ENCODE measurements around the gene MCFD2.
A peak's percentile ranks its signal among the peaks of the same experiment; 100 is the strongest.

MCFD2 gene

GRCh38 chr2:46950314-46950713 lies 34.7 kb upstream of the MCFD2 start:
- no peak overlapping the region for H3K14ac ChIP-seq (ENCODE audit: low read length)
- H3K27me3 ChIP-seq (ENCODE audit: control insufficient read depth in 3 of 3, insufficient read depth in 3 of 3, low read depth in 1 of 3, low read length in 3 of 3): no peaks in the 10 kb centered on the region
- no peak overlapping the region for H4K91ac ChIP-seq (ENCODE audit: low read depth, low read length, poor library complexity)
- WGBS, 2 donors (ENCODE audit: extremely low coverage in 2 of 2, insufficient read length in 2 of 2, insufficient replicate concordance in 1 of 2): no CpG with 5 or more reads among the region's 8 CpGs
- H2BK5ac ChIP-seq (ENCODE audit: low read length): no peak overlapping the region
- H3K4me2 ChIP-seq (ENCODE audit: insufficient read depth, low read length, poor library complexity, severe bottlenecking): no peak overlapping the region
- H2BK120ac ChIP-seq (ENCODE audit: low read depth, low read length): no peak overlapping the region
- H3K9ac ChIP-seq (ENCODE audit: low read depth, low read length, poor library complexity): no peak overlapping the region
- H3K27ac ChIP-seq (replicated peaks; ENCODE audit: low read length): no peak overlapping the region
- no peak overlapping the region for H3K4ac ChIP-seq (ENCODE audit: low read length)
- no peak overlapping the region for H3K23ac ChIP-seq (ENCODE audit: low read depth, low read length, poor library complexity)
- H2AK5ac ChIP-seq (ENCODE audit: low read depth, low read length): no peak overlapping the region
- no peaks in the 10 kb centered on the region for H3K79me1 ChIP-seq (ENCODE audit: low read depth, low read length)
- no peak overlapping the region for H3K4me3 ChIP-seq (ENCODE audit: low read length in 2 of 2)
- H3K18ac ChIP-seq (ENCODE audit: low read length): no peak overlapping the region
- H2BK15ac ChIP-seq (ENCODE audit: low read length): no peak overlapping the region
- H3K9me3 ChIP-seq (replicated peaks in 1 of 2; ENCODE audit: control insufficient read depth in 2 of 2, insufficient read depth in 1 of 2, low read depth in 1 of 2, low read length in 2 of 2): peaks cover 0 to 4% of the 10 kb centered on the region in 2 donors
- H2AFZ ChIP-seq (ENCODE audit: low read length): no peak overlapping the region
- H4K8ac ChIP-seq (ENCODE audit: low read depth, low read length): no peak overlapping the region
- no peak for DNase-seq (ENCODE audit: low spot score)
- peaks cover 6 to 23% of the 10 kb centered on the region in 2 donors for H3K36me3 ChIP-seq (replicated peaks in 1 of 2; ENCODE audit: control insufficient read depth in 2 of 2, insufficient read depth in 2 of 2, low read length in 2 of 2)
- peaks cover 3 to 7% of the 10 kb centered on the region in 2 donors for H3K4me1 ChIP-seq (ENCODE audit: control insufficient read depth in 2 of 2, insufficient read depth in 1 of 2, low read depth in 1 of 2, low read length in 2 of 2)
- H2BK12ac ChIP-seq (ENCODE audit: low read length): no peak overlapping the region

- no peak overlapping the region for H2BK15ac ChIP-seq (ENCODE audit: low read length)
- no peak overlapping the region for H4K91ac ChIP-seq (ENCODE audit: low read depth, low read length, poor library complexity)
- peaks cover 0 to 3% of the 10 kb centered on the region in 2 donors for H3K9me3 ChIP-seq (replicated peaks in 1 of 2; ENCODE audit: control insufficient read depth in 2 of 2, insufficient read depth in 1 of 2, low read depth in 1 of 2, low read length in 2 of 2)
- H3K27ac ChIP-seq (replicated peaks; ENCODE audit: low read length): no peak overlapping the region
- H3K36me3 ChIP-seq (replicated peaks in 1 of 2; ENCODE audit: control insufficient read depth in 2 of 2, insufficient read depth in 2 of 2, low read length in 2 of 2): peaks cover 2 to 20% of the 10 kb centered on the region in 2 donors
- H2BK5ac ChIP-seq (ENCODE audit: low read length): no peak overlapping the region
- H3K4me3 ChIP-seq (ENCODE audit: low read length in 2 of 2): peak overlapping the region in 1 of 2 donors; percentile 57
- no peak overlapping the region for H3K14ac ChIP-seq (ENCODE audit: low read length)
- H2BK120ac ChIP-seq (ENCODE audit: low read depth, low read length): no peak overlapping the region
- H3K18ac ChIP-seq (ENCODE audit: low read length): no peak overlapping the region
- DNase-seq (ENCODE audit: low spot score): no peak
- no peaks in the 10 kb centered on the region for H3K79me1 ChIP-seq (ENCODE audit: low read depth, low read length)
- no peak overlapping the region for H2AFZ ChIP-seq (ENCODE audit: low read length)
- no CpG with 5 or more reads among the region's 11 CpGs for WGBS, 2 donors (ENCODE audit: extremely low coverage in 2 of 2, insufficient read length in 2 of 2, insufficient replicate concordance in 1 of 2)
- H3K9ac ChIP-seq (ENCODE audit: low read depth, low read length, poor library complexity): peak overlapping the region; percentile 72
- peak overlapping the region; percentile 47 for H3K23ac ChIP-seq (ENCODE audit: low read depth, low read length, poor library complexity)
- H3K4ac ChIP-seq (ENCODE audit: low read length): no peak overlapping the region
- no peaks in the 10 kb centered on the region for H3K27me3 ChIP-seq (ENCODE audit: control insufficient read depth in 3 of 3, insufficient read depth in 3 of 3, low read depth in 1 of 3, low read length in 3 of 3)
- H2AK5ac ChIP-seq (ENCODE audit: low read depth, low read length): no peak overlapping the region
- no peak overlapping the region for H4K8ac ChIP-seq (ENCODE audit: low read depth, low read length)
- no peak overlapping the region for H2BK12ac ChIP-seq (ENCODE audit: low read length)
- H3K4me1 ChIP-seq (ENCODE audit: control insufficient read depth in 2 of 2, insufficient read depth in 1 of 2, low read depth in 1 of 2, low read length in 2 of 2): no peaks in the 10 kb centered on the region
- no peak overlapping the region for H3K4me2 ChIP-seq (ENCODE audit: insufficient read depth, low read length, poor library complexity, severe bottlenecking)
These were observed 32.2 kb upstream of the MCFD2 start for GRCh38 chr2:46947841-46948240.

- Histone ChIP-seq H2BK120ac (ENCODE audit: low read depth, low read length) (no peak overlapping the region), H3K14ac (ENCODE audit: low read length) (no peak overlapping the region)
- DNase-seq (ENCODE audit: low spot score): no peak
These were observed 30.1 kb upstream of the MCFD2 start for GRCh38 chr2:46945671-46946070.

GRCh38 chr2:46943881-46944798 lies 28.5 kb upstream of the MCFD2 start:
- H4K8ac ChIP-seq (ENCODE audit: low read depth, low read length): no peak overlapping the region
- no peak overlapping the region for H3K23ac ChIP-seq (ENCODE audit: low read depth, low read length, poor library complexity)
- H2BK12ac ChIP-seq (ENCODE audit: low read length): no peak overlapping the region
- DNase-seq (ENCODE audit: low spot score): no peak
- no peak overlapping the region for H3K14ac ChIP-seq (ENCODE audit: low read length)
- H2BK15ac ChIP-seq (ENCODE audit: low read length): no peak overlapping the region
- H2AK5ac ChIP-seq (ENCODE audit: low read depth, low read length): no peak overlapping the region
- H3K4me3 ChIP-seq (ENCODE audit: low read length in 2 of 2): no peak overlapping the region
- no peak overlapping the region for H4K91ac ChIP-seq (ENCODE audit: low read depth, low read length, poor library complexity)
- no peaks in the 10 kb centered on the region for H3K36me3 ChIP-seq (replicated peaks in 1 of 2; ENCODE audit: control insufficient read depth in 2 of 2, insufficient read depth in 2 of 2, low read length in 2 of 2)
- peaks cover 3 to 6% of the 10 kb centered on the region in 2 donors for H3K4me1 ChIP-seq (ENCODE audit: control insufficient read depth in 2 of 2, insufficient read depth in 1 of 2, low read depth in 1 of 2, low read length in 2 of 2)
- no peak overlapping the region for H3K9ac ChIP-seq (ENCODE audit: low read depth, low read length, poor library complexity)
- peaks cover 0 to 3% of the 10 kb centered on the region in 2 donors for H3K9me3 ChIP-seq (replicated peaks in 1 of 2; ENCODE audit: control insufficient read depth in 2 of 2, insufficient read depth in 1 of 2, low read depth in 1 of 2, low read length in 2 of 2)
- no peaks in the 10 kb centered on the region for H3K27me3 ChIP-seq (ENCODE audit: control insufficient read depth in 3 of 3, insufficient read depth in 3 of 3, low read depth in 1 of 3, low read length in 3 of 3)
- no peak overlapping the region for H3K27ac ChIP-seq (replicated peaks; ENCODE audit: low read length)
- H2BK120ac ChIP-seq (ENCODE audit: low read depth, low read length): no peak overlapping the region
- H2BK5ac ChIP-seq (ENCODE audit: low read length): no peak overlapping the region
- H3K4ac ChIP-seq (ENCODE audit: low read length): no peak overlapping the region
- no peak overlapping the region for H3K4me2 ChIP-seq (ENCODE audit: insufficient read depth, low read length, poor library complexity, severe bottlenecking)
- no CpG with 5 or more reads among the region's 9 CpGs for WGBS, 2 donors (ENCODE audit: extremely low coverage in 2 of 2, insufficient read length in 2 of 2, insufficient replicate concordance in 1 of 2)
- H3K18ac ChIP-seq (ENCODE audit: low read length): no peak overlapping the region
- H2AFZ ChIP-seq (ENCODE audit: low read length): no peak overlapping the region
- no peaks in the 10 kb centered on the region for H3K79me1 ChIP-seq (ENCODE audit: low read depth, low read length)

More at GRCh38 chr2:46945671-46946070, 30.1 kb upstream of the MCFD2 start:
- Histone ChIP-seq H2BK5ac (ENCODE audit: low read length) (no peak overlapping the region), H3K27me3 (ENCODE audit: control insufficient read depth in 3 of 3, insufficient read depth in 3 of 3, low read depth in 1 of 3, low read length in 3 of 3) (no peaks in the 10 kb centered on the region), H2BK15ac (ENCODE audit: low read length) (no peak overlapping the region), H4K91ac (ENCODE audit: low read depth, low read length, poor library complexity) (no peak overlapping the region), H3K9me3 (replicated peaks in 1 of 2; ENCODE audit: control insufficient read depth in 2 of 2, insufficient read depth in 1 of 2, low read depth in 1 of 2, low read length in 2 of 2) (peaks cover 0 to 3% of the 10 kb centered on the region in 2 donors), H3K4me1 (ENCODE audit: control insufficient read depth in 2 of 2, insufficient read depth in 1 of 2, low read depth in 1 of 2, low read length in 2 of 2) (no peaks in the 10 kb centered on the region), H3K4me3 (ENCODE audit: low read length in 2 of 2) (no peak overlapping the region), H2BK12ac (ENCODE audit: low read length) (no peak overlapping the region), H3K23ac (ENCODE audit: low read depth, low read length, poor library complexity) (no peak overlapping the region), H2AK5ac (ENCODE audit: low read depth, low read length) (no peak overlapping the region), H3K36me3 (replicated peaks in 1 of 2; ENCODE audit: control insufficient read depth in 2 of 2, insufficient read depth in 2 of 2, low read length in 2 of 2) (peaks cover 2 to 4% of the 10 kb centered on the region in 2 donors), H4K8ac (ENCODE audit: low read depth, low read length) (no peak overlapping the region), H3K9ac (ENCODE audit: low read depth, low read length, poor library complexity) (no peak overlapping the region), H3K18ac (ENCODE audit: low read length) (no peak overlapping the region), H3K4ac (ENCODE audit: low read length) (no peak overlapping the region), H3K4me2 (ENCODE audit: insufficient read depth, low read length, poor library complexity, severe bottlenecking) (no peak overlapping the region), H3K27ac (replicated peaks; ENCODE audit: low read length) (no peak overlapping the region), H2AFZ (ENCODE audit: low read length) (no peak overlapping the region), H3K79me1 (ENCODE audit: low read depth, low read length) (no peaks in the 10 kb centered on the region)
- WGBS, 2 donors (ENCODE audit: extremely low coverage in 2 of 2, insufficient read length in 2 of 2, insufficient replicate concordance in 1 of 2): no CpG with 5 or more reads among the region's 7 CpGs

All from neuronal stem cell (in vitro differentiated cells).